ENCODE results near the gene OXT.
"Not testable (repeated sequence)": the region's sequence is repeated elsewhere in the genome, so short reads cannot be mapped to it uniquely, and the experiment has no call there.

The OXT gene

GRCh38 chr20:3106185-3106584 is 34.8 kb downstream of the OXT start:
- H3K36me3 ChIP-seq (ENCODE audit: control insufficient read depth in 1 of 2, insufficient read depth in 2 of 2, low read length in 2 of 2), result peaks cover 6 to 34% of the 10 kb centered on the region in 2 donors
- no peaks in the 10 kb centered on the region for H3K27me3 ChIP-seq (ENCODE audit: low read depth, low read length)
- H3K4me3 ChIP-seq (ENCODE audit: low read depth in 1 of 2, low read length in 2 of 2), result no peak overlapping the region

GRCh38 chr20:3106658-3107463 is 35.4 kb downstream of the OXT start:
- Histone ChIP-seq H3K36me3 (ENCODE audit: control insufficient read depth in 1 of 2, insufficient read depth in 2 of 2, low read length in 2 of 2) (peaks cover 6 to 34% of the 10 kb centered on the region in 2 donors), H3K27ac (ENCODE audit: low read length) (no peak overlapping the region), H3K4me1 (ENCODE audit: control insufficient read depth in 1 of 2, insufficient read depth in 2 of 2, low read length in 2 of 2) (no peaks in the 10 kb centered on the region), H3K27me3 (ENCODE audit: low read depth, low read length) (no peaks in the 10 kb centered on the region), H3K4me3 (ENCODE audit: low read depth in 1 of 2, low read length in 2 of 2) (no peak overlapping the region), H3K9me3 (ENCODE audit: control insufficient read depth in 1 of 2, low read length in 2 of 2) (no peaks in the 10 kb centered on the region)

More at GRCh38 chr20:3106185-3106584, 34.8 kb downstream of the OXT start:
- no peak overlapping the region for H3K27ac ChIP-seq (ENCODE audit: low read length)
- no peaks in the 10 kb centered on the region for H3K4me1 ChIP-seq (ENCODE audit: control insufficient read depth in 1 of 2, insufficient read depth in 2 of 2, low read length in 2 of 2)
- H3K9me3 ChIP-seq (ENCODE audit: control insufficient read depth in 1 of 2, low read length in 2 of 2), result no peaks in the 10 kb centered on the region

- H3K27ac ChIP-seq (ENCODE audit: low read length), result no peak overlapping the region
- peaks cover 6 to 34% of the 10 kb centered on the region in 2 donors for H3K36me3 ChIP-seq (ENCODE audit: control insufficient read depth in 1 of 2, insufficient read depth in 2 of 2, low read length in 2 of 2)
- H3K4me3 ChIP-seq (ENCODE audit: low read depth in 1 of 2, low read length in 2 of 2), result no peak overlapping the region
- H3K4me1 ChIP-seq (ENCODE audit: control insufficient read depth in 1 of 2, insufficient read depth in 2 of 2, low read length in 2 of 2), result no peaks in the 10 kb centered on the region
- no peaks in the 10 kb centered on the region for H3K9me3 ChIP-seq (ENCODE audit: control insufficient read depth in 1 of 2, low read length in 2 of 2)
- H3K27me3 ChIP-seq (ENCODE audit: low read depth, low read length), result no peaks in the 10 kb centered on the region
Observed at GRCh38 chr20:3107464-3108025, 36.1 kb downstream of the OXT start.

GRCh38 chr20:3109350-3110302 is 38.2 kb downstream of the OXT start:
- Histone ChIP-seq H3K4me1 (ENCODE audit: control insufficient read depth in 1 of 2, insufficient read depth in 2 of 2, low read length in 2 of 2) (no peaks in the 10 kb centered on the region), H3K9me3 (ENCODE audit: control insufficient read depth in 1 of 2, low read length in 2 of 2) (no peaks in the 10 kb centered on the region), H3K27ac (ENCODE audit: low read length) (no peak overlapping the region), H3K36me3 (ENCODE audit: control insufficient read depth in 1 of 2, insufficient read depth in 2 of 2, low read length in 2 of 2) (peaks cover 6 to 47% of the 10 kb centered on the region in 2 donors), H3K4me3 (ENCODE audit: low read depth in 1 of 2, low read length in 2 of 2) (no peak overlapping the region), H3K27me3 (ENCODE audit: low read depth, low read length) (no peaks in the 10 kb centered on the region)

GRCh38 chr20:3111507-3111906 is 40.1 kb downstream of the OXT start:
- H3K27me3 ChIP-seq (ENCODE audit: low read depth, low read length), result no peaks in the 10 kb centered on the region
- H3K4me3 ChIP-seq (ENCODE audit: low read depth in 1 of 2, low read length in 2 of 2), result no peak overlapping the region
- H3K9me3 ChIP-seq (ENCODE audit: control insufficient read depth in 1 of 2, low read length in 2 of 2), result no peaks in the 10 kb centered on the region
- no peak overlapping the region for H3K27ac ChIP-seq (ENCODE audit: low read length)
- no peaks in the 10 kb centered on the region for H3K4me1 ChIP-seq (ENCODE audit: control insufficient read depth in 1 of 2, insufficient read depth in 2 of 2, low read length in 2 of 2)
- H3K36me3 ChIP-seq (ENCODE audit: control insufficient read depth in 1 of 2, insufficient read depth in 2 of 2, low read length in 2 of 2), result peaks cover 6 to 47% of the 10 kb centered on the region in 2 donors

GRCh38 chr20:3111995-3112394 is 40.6 kb downstream of the OXT start:
- H3K4me1 ChIP-seq (ENCODE audit: control insufficient read depth in 1 of 2, insufficient read depth in 2 of 2, low read length in 2 of 2), result no peaks in the 10 kb centered on the region
- H3K9me3 ChIP-seq (ENCODE audit: control insufficient read depth in 1 of 2, low read length in 2 of 2), result no peaks in the 10 kb centered on the region
- H3K27me3 ChIP-seq (ENCODE audit: low read depth, low read length), result no peaks in the 10 kb centered on the region
- H3K27ac ChIP-seq (ENCODE audit: low read length), result no peak overlapping the region
- peaks cover 6 to 43% of the 10 kb centered on the region in 2 donors for H3K36me3 ChIP-seq (ENCODE audit: control insufficient read depth in 1 of 2, insufficient read depth in 2 of 2, low read length in 2 of 2)
- H3K4me3 ChIP-seq (ENCODE audit: low read depth in 1 of 2, low read length in 2 of 2), result no peak overlapping the region

DNA sequence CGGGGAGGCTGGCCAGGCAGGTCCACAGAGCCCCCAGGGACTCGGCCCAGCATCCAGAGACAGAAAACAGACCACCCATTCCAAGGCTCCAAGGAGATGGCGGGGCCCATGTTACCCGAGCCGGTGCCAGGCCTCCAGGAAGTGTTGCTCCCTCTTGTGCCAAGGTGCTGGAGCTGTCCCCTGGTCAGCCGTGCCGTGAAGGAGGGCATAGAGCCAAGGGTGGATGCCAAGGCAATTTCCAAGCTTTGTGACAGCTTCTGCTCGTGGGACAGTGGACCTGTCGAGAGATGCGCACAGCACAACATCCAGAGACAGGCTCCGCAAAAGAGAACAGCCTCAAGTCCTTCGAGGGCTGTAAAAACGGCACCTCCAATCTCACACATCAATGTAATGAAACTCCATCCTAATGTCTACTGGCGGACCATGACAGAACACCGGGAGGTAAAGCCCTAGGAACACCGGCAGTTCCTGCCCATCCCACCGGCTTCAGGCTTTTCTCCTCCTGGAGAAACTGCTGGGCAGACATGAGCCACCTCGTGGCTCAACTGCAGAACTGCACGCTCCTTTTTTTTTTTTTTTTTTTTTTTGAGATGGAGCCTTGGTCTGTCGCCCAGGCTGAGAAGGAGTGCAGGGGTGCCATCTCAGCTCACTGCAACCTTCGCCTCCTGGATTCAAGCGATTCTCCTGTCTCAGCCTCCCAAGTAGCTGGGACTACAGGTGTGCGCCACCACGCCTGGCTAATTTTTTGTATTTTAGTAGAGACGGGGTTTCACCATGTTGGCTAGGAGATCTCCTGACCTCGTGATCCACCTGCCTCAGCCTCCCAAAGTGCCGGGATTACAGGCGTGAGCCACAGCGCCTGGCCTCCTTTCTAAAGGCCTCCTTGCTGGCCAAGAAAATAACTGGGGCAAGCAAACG is 44.0 kb downstream of the OXT start:
- no peaks in the 10 kb centered on the region for H3K9me3 ChIP-seq (ENCODE audit: control insufficient read depth in 1 of 2, low read length in 2 of 2)
- no peak overlapping the region for H3K4me3 ChIP-seq (ENCODE audit: low read depth in 1 of 2, low read length in 2 of 2)
- peaks cover 0 to 12% of the 10 kb centered on the region in 2 donors for H3K36me3 ChIP-seq (ENCODE audit: control insufficient read depth in 1 of 2, insufficient read depth in 2 of 2, low read length in 2 of 2)
- no peaks in the 10 kb centered on the region for H3K27me3 ChIP-seq (ENCODE audit: low read depth, low read length)
- no peak overlapping the region for H3K27ac ChIP-seq (ENCODE audit: low read length)
- H3K4me1 ChIP-seq (ENCODE audit: control insufficient read depth in 1 of 2, insufficient read depth in 2 of 2, low read length in 2 of 2), result no peaks in the 10 kb centered on the region

DNA sequence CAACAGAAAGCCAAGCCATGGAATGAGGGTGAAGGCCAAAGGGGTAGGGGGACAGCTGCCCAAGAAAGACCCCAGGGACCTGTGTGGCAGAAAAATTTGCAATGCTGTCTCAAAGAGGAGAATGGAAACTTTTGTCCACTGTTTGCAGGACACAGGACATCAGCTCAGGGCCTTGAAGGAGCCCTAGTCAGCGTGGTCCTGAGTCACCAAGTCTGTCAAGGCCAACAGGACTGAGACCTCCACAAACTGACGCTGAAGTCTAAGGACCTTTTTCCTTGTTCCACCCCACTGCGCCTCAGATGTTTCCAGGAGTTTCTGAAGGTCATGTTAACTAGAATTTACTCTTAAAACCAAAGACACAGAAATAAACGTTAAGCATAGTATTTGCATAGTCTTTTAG is 44.9 kb downstream of the OXT start:
- Histone ChIP-seq H3K36me3 (ENCODE audit: control insufficient read depth in 1 of 2, insufficient read depth in 2 of 2, low read length in 2 of 2) (peaks cover 0 to 20% of the 10 kb centered on the region in 2 donors), H3K27ac (ENCODE audit: low read length) (no peak overlapping the region), H3K4me3 (ENCODE audit: low read depth in 1 of 2, low read length in 2 of 2) (no peak overlapping the region)

DNA sequence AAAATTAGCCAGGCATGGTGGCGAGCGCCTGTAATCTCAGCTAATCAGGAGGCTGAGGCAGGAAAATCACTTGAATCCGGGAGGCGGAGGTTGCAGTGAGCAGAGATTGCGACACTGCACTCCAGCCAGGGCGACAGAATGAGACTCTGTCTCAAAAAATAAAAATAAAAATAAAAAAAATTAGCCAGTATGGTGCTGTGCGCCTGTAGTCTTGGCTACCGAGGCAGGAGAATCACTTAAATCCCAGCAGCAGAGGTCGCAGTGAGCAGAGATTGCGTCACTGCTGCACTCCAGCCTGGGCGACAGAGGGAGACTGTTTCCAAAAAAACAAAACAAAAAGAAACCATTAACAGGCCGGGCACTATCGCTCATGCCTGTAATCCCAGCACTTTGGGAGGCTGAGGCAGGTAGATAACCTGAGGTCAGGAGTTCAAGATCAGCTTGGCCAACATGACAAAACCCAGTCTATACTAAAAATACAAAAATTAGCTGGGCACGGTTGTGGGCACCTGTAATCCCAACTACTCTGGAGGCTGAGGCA is 46.5 kb downstream of the OXT start:
- not testable (repeated sequence) for H3K4me1 ChIP-seq (ENCODE audit: control insufficient read depth in 1 of 2, insufficient read depth in 2 of 2, low read length in 2 of 2); H3K9me3 ChIP-seq (ENCODE audit: control insufficient read depth in 1 of 2, low read length in 2 of 2); H3K4me3 ChIP-seq (ENCODE audit: low read depth in 1 of 2, low read length in 2 of 2); H3K27me3 ChIP-seq (ENCODE audit: low read depth, low read length); H3K27ac ChIP-seq (ENCODE audit: low read length)
- peaks cover 6 to 34% of the 10 kb centered on the region in 2 donors for H3K36me3 ChIP-seq (ENCODE audit: control insufficient read depth in 1 of 2, insufficient read depth in 2 of 2, low read length in 2 of 2)

More for the DNA sequence above, 44.9 kb downstream of the OXT start:
- no peaks in the 10 kb centered on the region for H3K9me3 ChIP-seq (ENCODE audit: control insufficient read depth in 1 of 2, low read length in 2 of 2)
- no peaks in the 10 kb centered on the region for H3K27me3 ChIP-seq (ENCODE audit: low read depth, low read length)
- no peaks in the 10 kb centered on the region for H3K4me1 ChIP-seq (ENCODE audit: control insufficient read depth in 1 of 2, insufficient read depth in 2 of 2, low read length in 2 of 2)

DNA sequence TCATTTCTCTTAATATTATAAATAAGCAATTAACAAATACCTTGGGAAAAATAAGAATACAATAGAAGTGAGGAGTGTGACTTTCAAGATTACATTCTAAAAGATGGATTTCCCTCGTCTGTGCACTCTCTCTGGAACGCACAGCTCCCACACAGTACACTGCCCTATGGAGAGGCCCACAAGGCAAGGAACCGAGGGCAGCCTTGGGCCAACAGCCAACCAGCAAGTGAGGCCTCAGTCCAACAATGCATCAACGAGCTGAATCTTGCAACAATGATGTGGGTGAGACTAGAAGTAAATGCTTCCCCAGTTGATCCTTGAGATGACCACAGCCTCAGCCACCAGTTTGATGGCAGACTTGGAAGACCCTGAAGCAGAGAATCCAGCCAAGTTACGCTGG is 47.6 kb downstream of the OXT start:
- peaks cover 6 to 26% of the 10 kb centered on the region in 2 donors for H3K36me3 ChIP-seq (ENCODE audit: control insufficient read depth in 1 of 2, insufficient read depth in 2 of 2, low read length in 2 of 2)
- H3K27ac ChIP-seq (ENCODE audit: low read length), result no peak overlapping the region
- H3K4me1 ChIP-seq (ENCODE audit: control insufficient read depth in 1 of 2, insufficient read depth in 2 of 2, low read length in 2 of 2), result no peaks in the 10 kb centered on the region
- no peaks in the 10 kb centered on the region for H3K9me3 ChIP-seq (ENCODE audit: control insufficient read depth in 1 of 2, low read length in 2 of 2)
- H3K27me3 ChIP-seq (ENCODE audit: low read depth, low read length), result no peaks in the 10 kb centered on the region
- no peak overlapping the region for H3K4me3 ChIP-seq (ENCODE audit: low read depth in 1 of 2, low read length in 2 of 2)
